Stimulated activated CD4-positive, alpha-beta T cell treated with anti-CD3 and anti-CD28 coated beads, Interleukin-1b, Interleukin-23, amount 100 ng/mL, for 24 hours (primary cell): Measurements from ENCODE around the gene TRAF2.

Experiments used
- DNase-seq, 4 experiments: peaks; one replicate each; pipeline ENCODE4 v3.0.0-alpha.2; 2020; ENCODE audit warnings: low read depth in 4 of 4, low spot score in 1 of 4

The TRAF2 gene

DNA sequence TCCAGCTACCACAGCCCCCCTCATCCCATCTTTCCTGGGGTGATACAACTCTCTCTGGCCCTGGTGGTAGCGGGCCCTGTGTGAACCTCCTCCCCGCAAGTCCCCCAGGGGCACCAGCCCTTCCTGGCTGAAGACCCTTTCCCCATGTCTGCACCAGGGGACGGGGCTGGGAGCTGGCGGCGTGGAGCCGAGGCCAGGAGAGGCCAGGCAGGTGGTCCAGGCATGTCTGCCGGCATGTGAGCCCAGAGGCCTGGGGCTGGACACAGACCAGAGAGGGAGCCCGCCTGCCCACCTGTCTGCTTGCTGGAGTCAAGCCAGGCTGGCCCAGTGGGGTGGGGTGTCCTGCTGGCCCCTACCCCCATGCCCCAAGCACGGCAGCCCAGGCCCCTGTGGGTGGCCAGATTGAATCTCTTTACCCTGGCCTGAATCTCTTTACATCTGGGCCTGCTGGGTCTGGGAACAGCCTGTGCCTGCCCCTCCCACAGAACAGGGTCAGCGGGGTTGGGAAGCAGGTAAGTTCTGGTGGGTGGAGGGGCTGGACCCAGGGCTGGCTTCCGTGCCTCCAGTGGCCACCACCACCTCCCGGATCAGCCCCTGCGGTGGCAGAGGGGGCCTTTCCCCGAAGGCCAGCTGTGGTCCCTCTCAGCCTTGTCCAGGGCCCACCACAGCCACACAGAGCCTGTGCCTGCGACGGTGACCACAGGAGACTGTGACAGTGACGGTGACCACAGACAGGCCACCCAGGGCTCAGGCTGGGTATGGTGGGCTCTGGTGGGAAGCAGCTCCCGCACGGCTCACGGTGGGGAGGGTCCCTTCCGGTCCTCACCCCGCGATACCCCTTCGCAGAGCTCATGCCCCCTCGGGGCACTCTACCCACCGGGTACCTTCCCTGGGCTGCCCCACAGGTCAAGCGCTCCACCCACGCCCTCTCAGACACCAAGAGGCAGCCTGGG, 72.9 kb downstream of the TRAF2 start:
- no peak for DNase-seq

DNA sequence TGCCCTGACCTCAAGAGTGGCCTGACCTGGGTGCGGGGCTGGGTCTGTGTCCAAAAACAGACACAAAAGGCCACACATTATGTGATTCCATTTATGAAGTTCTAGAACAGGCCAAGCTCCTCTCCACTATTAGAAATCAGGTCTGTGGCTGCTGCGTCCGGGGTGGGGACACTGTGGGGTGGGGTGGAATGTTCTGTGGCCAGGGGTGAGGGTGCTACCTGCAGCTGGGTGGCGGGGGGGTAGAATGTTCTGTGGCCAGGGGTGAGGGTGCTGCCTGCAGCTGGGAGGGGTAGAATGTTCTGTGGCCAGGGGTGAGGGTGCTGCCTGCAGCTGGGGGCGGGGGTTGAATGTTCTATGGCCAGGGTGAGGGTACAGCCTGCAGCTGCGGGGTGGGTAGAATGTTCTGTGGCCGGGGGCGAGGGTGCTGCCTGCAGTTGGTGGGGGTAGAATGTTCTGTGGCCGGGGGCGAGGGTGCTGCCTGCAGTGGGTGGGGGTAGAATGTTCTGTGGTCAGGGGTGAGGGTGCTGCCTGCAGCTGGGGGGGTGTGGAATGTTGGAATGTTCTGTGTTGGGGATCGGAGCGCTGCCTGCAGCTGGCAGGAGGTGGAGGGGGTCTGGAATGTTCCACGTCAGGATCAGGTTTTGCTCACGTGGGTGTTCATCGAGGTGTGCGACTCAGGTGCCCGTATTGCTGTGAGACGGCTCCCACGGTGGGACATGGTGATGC, 74.1 kb downstream of the TRAF2 start:
- no peak for DNase-seq

DNA sequence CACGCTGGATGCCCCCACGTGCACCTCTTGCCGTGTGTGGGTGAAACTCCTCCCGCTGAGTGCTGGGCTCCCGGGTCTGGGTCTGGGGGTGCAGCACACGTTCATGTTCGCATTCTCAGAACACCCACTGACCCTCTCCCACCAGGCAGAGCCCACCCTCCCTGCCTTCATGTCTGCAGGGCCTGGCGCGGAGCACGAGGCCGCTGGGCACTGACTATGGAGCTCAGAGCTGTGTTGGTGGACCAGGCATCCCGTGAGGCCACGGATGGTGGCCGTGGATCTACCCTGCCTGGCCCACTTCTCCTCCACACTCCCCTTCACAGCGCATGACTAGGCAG, 74.6 kb downstream of the TRAF2 start:
- DNase-seq: no peak

DNA sequence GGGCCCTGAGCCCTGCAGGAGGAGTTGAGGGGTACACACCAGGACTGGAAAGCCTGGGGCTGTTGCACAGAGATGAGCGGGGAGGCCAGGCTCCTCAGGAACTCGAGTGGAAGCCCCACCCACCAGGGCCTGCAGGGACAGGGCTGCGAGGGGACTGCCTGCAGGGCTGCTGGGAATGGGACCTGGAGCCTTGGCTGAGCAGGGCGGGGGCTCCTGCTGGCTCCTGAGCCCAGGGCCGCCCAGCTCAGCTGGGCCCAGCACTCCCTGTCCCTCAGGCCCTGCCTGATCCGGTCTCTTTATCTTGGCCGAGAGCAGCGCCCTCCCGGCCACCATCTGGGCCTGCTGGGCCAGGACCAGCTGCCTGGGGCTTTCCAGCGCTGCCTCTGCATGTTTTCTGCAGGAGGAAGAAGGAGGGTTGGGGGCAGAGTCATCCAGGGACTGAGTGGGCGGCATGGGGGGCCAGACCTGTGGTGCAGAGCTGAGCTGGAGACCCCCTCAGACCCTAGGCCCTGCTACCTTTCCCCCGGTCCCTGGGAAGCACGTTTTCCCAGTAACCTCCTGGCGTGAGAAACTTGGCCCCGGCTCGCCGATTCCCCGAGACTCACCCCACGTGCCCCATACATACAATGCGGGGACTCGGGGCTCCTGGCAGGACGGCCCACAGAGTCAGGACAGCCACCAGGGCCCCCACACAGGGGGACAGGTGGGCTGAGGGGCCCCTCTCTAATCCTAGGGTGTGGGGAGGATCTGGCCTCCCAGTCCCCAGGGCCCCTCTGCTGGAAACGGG, 75.2 kb downstream of the TRAF2 start:
- no peak for DNase-seq

DNA sequence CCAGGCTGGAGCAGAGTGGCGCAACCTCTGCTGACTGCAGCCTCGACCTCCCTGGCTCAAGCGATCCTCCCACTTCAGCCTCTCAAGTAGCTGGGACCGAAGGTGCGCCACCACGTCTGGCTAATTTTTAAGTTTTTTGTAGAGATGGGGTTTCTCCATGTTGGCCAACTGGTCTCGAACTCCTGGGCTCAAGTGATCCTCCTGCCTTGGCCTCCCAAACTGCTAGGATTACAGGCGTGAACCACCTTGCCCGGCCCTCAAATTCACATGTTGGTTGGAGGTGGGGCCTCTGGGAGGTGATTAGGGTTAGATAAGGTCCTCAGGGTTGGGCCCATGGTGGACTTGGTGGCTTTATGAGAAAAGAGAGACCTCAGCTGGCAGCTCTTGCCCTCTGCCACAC, 75.8 kb downstream of the TRAF2 start:
- no peak for DNase-seq

DNA sequence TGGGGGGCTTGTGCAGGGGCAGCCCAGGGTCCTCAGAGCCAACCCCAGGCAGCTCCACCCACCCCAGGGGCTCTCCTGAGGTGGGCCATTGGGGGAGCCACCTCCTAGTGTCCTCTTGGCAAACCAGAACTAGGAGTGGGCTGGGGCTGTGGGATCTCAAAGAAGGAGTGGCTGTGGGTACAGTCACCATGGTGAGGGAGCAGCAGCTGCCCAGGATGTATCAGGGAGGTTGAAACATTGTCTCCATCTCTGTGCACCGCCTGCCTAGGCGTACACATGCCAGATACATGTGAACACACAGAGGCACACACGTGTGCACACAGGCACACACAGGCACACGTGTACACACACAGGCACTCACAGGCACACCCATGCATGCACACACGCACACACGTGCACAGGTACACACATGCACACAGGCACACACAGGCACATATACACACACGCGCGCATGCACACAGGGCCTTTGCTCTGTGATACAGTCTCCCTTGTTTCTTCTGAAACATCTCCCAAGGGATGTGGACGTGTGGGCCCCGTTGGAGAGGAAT, 76.5 kb downstream of the TRAF2 start:
- DNase-seq: no peak

DNA sequence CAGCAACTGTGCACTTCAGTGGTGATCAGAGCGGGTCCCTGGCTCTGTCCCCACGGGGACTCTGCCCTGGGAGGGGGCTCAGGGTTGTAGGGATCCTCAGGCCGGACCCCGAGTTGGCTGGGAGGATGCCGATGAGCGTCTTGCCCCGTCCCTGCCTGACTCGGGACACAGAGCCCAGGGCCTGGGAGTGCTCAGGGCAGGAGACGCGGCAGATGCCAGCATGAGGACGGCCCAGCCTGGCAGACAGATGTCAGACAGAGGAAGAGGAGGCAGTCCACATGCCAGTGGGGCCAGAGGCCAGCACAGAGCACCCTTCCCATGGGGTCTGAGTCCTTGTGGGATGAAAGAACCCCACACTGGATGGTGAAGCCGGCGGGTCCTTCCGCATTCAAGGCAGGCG, 77.0 kb downstream of the TRAF2 start:
- no peak for DNase-seq

DNA sequence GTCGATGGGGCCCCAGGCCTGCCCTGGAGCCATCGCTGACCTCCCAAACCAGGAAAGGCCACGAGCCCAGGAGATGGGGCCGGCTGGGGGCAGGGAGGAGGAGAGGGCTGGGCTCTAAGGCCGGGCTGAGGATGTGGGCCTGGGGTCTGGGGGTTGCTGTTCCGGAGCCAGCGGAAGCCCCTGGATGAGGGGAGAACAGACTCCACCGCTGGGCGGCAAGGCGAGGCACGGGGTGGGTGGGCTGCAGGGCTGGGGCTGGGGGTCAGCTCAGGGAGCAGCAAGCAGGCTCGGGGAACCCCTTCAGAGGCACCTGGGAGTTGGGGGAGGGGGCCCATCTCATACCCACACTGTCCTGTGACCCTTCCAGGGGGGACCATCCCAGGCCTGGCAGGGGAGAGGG, 77.4 kb downstream of the TRAF2 start:
- no peak for DNase-seq

DNA sequence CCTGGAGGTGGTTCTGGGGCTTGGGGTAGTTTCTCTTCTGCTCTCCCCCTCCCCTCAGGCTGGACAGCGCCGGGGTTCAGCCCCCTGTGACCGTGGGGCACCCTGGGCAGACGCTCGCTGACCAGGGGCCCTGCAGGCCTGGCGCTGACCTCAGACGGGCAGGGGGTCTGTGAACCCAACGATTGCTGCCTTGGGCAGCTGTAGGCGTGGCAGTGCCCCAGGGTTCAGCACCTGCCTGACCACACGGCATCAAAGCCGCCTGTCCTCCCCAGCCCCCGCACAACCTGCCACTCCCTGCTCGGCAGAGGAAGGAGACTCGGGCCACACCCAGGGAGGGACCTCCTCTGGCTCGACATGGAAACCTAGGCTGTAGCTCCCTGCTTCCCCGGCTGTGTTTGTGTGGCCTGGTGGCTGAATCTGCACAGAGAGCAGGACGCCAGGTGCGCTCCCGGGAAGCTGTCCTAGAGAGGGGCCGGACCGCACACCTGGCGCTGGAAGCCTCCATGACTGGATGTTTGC, 77.9 kb downstream of the TRAF2 start:
- no peak for DNase-seq

DNA sequence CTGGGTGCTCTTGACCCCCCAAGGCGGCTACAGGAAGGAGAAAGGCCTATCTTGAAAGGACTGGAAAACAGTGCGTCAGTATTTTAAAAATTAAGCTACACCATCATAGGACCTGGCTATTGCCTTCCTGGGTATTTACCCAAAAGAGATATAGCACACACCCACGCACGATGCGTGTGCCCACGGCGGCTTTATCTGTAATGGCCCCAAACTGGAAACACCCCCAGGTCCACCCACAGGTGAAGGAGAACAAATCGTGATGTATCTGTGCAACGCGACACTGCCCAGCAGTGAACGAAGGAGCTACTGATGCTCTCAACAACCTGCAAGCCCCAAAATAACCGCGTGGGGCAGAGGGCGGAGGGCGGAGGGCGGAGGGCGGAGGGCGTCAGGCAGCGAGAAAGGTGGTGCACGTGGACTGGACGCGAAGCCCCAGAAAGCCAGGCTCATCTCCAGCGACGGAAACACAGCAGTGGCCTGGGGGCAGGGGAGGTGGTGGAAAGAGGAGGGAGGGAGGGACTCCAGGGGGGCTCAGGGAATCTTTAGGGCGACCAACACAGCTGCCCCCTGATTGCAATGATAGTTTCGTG, 78.6 kb downstream of the TRAF2 start:
- DNase-seq: no peak

DNA sequence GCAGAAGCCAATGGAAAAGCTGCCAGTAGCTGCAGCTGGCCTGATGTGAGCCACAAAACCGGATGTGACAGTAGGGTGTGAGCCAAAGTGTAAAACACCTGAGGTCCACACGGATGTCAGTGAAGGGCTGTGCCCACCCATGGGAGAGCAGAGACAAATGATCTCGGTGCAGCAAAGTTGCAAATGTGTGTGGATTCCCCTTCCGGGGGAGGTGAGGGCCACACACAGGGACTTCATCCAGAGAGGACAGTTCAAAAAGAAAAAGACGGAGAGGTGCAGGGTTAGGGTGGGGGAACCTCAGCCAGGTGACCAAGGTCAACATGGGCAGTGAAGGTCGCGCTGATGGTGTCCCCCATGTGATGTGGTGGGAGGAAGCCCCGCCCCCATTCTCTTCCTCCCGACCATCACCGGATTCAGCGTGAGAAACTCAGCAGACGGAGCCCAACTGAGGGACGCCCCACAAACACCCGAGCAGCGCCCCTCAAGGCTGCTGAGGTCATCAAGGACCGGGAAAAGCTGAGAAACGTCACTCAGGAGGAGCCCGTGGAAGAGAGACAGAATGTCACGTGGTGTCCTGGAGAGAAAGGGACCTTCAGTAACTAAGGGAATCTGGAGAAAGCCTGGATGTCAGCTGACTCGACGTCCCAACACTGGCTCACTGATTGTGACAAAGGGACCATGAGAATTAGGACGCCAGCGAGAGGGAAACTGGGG, 79.6 kb downstream of the TRAF2 start:
- DNase-seq: no peak

DNA sequence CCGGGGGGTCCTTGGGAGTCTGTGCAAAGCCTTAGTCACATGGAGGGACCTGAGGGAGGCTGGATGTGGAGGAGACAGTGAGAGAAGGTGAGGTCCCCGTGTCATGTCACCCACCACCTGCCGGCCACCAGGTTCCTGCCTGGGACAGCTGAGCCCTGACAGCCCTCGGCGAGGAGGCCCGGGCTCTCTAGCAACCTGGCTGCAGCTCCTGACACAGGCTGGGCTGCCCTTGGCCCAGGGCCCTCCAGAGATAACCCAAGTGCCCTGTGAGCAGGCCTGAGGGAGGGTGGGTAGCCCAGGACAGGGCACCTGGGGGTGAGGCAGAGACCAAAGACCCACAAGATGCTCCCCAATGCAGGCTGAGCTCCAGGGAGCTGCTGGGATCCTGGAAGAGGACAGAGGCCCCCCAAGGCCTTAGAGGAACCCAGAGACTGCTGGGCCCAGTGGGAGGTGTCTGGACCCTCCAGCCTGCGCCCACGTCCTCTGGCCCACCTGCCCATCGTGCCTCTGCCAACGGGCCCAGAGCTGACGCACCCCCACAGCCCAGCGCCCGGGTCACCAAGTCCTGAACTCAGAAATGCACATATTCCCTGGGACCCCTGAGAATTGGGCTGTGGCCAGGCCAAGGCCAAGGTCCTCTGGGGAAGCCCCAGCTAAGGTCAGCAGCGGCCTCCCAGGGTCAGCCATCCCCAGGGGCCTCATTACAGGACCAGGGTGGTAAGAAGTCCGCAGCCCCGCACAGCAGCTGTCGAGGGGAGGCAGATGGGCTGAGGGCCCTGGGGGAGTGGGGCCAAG, 82.2 kb downstream of the TRAF2 start:
- no peak for DNase-seq

DNA sequence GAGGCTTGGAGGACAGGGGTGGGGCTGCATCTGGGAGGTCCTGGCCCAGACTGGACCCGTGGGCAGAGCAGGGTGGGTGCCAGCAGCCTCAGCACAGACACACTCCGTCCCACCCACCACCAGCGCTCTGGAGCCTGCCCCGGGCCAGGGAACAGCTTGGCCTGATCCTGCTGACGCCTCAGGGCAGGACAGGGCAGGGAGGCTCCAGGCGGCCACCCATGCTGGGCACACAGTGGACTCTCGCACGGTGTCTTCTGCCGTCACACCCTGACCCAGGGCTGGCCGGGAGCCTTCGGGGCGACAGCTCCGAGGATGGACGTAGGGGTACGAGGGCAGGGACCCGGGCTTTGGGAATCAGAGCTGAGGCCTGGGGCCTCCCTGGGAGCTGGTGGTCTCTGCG, 82.8 kb downstream of the TRAF2 start:
- DNase-seq: no peak

DNA sequence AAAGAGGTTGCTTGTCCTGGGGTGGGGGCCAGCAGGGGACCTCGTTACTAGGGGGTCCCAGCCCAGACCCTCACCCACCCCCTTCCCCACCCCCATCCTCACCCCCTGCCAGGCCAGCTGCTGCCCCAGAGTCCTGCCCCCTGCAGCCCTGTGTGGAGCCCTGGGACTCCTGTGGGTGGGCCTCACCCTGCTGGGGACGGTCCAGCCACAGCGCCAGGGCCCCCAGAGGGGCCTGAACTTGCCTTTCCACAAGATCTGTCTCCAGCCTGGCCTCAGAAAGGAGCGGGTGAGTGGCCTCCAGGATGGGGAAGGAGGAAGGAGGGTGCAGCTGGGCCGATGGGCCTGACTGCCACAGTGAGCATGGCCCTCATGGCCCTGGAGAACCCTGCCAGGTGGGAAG, 83.5 kb downstream of the TRAF2 start:
- DNase-seq: no peak

DNA sequence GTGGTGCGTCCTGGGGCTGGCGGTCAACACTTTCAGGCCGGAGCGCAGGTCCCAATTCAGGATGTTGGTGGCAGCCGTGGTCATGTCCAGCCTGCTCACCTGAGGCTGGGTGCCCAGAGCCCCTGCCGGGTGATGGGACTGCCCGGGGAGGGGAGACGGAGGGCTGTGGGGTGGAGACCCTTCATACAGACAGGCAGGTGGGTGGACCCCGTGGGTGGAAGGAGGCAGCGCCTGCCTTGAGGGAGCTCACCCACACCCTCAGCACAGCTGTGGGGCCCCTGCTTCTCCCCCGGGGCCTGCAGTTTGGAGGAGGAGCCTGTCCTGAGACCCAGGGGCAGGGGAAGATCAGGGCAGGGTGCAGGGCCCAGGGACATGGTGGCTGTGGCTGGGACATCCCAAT, 84.0 kb downstream of the TRAF2 start:
- DNase-seq: no peak

DNA sequence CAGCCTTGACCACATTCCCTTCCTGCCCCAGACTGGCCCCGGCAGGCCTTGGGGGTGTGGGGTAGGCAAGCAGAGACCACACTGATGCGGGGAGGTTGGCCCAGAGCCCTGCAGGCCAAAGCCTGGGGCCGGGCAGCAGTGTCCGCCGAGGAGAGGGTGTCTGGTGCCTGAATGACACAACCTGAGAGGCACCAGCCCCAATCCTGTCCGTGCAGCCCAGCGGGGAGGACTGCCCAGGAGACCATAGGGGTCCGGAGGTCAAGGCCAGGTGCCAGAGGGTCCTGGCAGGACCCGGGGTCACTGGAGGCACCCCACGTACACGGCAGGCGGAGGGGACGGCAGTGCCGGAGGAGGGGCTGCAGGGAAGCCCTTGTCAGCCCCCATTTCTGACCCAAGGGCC, 85.4 kb downstream of the TRAF2 start:
- no peak for DNase-seq

DNA sequence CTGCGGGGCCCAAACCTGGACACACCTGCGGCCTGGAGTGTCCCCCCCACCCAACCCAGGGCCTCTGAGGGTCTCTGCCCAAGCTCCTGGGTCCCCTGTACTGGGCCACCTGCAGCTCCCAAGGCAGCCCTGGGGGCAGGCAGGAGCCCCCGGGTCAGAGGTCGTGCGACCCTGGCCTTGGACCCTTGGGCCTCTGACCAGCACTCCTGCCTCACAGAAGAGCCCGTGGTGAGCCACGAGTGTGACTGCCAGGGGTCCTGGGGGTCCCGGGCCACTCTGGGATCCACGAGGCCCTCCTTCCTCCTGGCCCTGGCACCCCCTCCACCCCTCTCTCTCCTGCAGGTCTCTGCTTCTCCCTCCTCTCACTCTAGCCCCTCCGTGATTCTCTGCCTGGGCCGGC, 86.0 kb downstream of the TRAF2 start:
- no peak for DNase-seq

DNA sequence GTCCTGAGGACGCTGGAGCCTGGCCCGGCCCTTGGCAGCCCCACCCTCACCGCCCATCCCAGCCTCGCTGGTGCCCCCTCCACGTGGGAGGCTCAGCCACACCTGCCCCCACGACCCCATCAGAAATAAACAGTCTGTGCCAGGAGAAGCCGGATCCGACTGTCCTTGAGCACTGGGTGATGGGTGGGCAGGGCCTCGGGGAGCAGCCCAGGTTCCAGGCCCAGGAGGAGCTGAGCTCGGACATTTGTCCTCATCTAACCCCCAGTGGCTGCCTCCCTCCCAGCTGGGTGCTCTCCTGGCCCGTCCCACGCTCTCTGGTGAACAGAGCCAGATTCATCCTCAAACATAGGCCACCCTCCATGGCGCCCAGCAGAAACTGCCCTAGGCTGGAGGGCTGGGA, 86.4 kb downstream of the TRAF2 start:
- DNase-seq: no peak
